Neural cell (in vitro differentiated cells): ENCODE data around the gene ESR1. TPM values are rescaled to one million over a fixed set of nuclear protein-coding genes. Genes with fewer than 3 reads are reported as not detected.

Experiments
- H2AFZ ChIP-seq: fragments of 200-600, 300-800 bp; sonication (generic), shearing (Covaris generic); 2 replicates; pipeline ENCODE4 v1.6.0; 2014; ENCODE audit warnings: low read depth, mild to moderate bottlenecking, antibody characterized with exemption, low read length, moderate library complexity
- H3F3A ChIP-seq: fragments of 200-600 bp; shearing (Covaris generic); 2 replicates; pipeline ENCODE4 v1.6.1; 2016; ENCODE audit warnings: mild to moderate bottlenecking, moderate library complexity, mixed read lengths, antibody characterized with exemption, low read length; ENCODE audit not compliant: insufficient read depth, poor library complexity, severe bottlenecking
- H3K27ac ChIP-seq: fragments of 200-600, 300-800 bp; sonication (generic), shearing (Covaris generic); 2 replicates; pipeline ENCODE4 v1.5.1; 2014; ENCODE audit warnings: mild to moderate bottlenecking, low read length, moderate library complexity
- H3K27me3 ChIP-seq: fragments of 300-800, 200-600 bp; sonication (generic), shearing (Covaris generic); 2 replicates; pipeline ENCODE4 v1.6.0; 2014; ENCODE audit warnings: mild to moderate bottlenecking, low read depth, low read length, moderate library complexity; ENCODE audit not compliant: insufficient read depth
- H3K36me3 ChIP-seq: fragments of 300-800, 200-600 bp; sonication (generic), shearing (Covaris generic); 2 replicates; pipeline ENCODE4 v1.5.1; 2014; ENCODE audit warnings: mild to moderate bottlenecking, antibody characterized with exemption, low read length, moderate library complexity; ENCODE audit not compliant: insufficient read depth
- H3K4me2 ChIP-seq: fragments of 300-800, 200-600 bp; sonication (generic), shearing (Covaris generic); 2 replicates; pipeline ENCODE4 v1.6.0; 2014; ENCODE audit warnings: mild to moderate bottlenecking, low read length
- H3K4me3 ChIP-seq: fragments of 300-800, 200-600 bp; sonication (generic), shearing (Covaris generic); 2 replicates; pipeline ENCODE4 v1.5.1; 2014; ENCODE audit warnings: mild to moderate bottlenecking, low read length, moderate library complexity
- H3K79me2 ChIP-seq: fragments of 200-600 bp; shearing (Covaris generic); replicated peaks from 2 replicates; pipeline ENCODE4 v1.6.0; 2014; ENCODE audit warnings: mild to moderate bottlenecking, low read length, moderate library complexity; ENCODE audit not compliant: insufficient read depth
- H3K9ac ChIP-seq: fragments of 300-800, 200-600 bp; sonication (generic), shearing (Covaris generic); 2 replicates; pipeline ENCODE4 v1.6.1; 2016; ENCODE audit warnings: mild to moderate bottlenecking, low read length, mixed read lengths
- H3K9me2 ChIP-seq: fragments of 200-600 bp; shearing (Covaris generic); 2 replicates; pipeline ENCODE4 v1.6.1; 2016; ENCODE audit warnings: mild to moderate bottlenecking, low read length, mixed read lengths; ENCODE audit not compliant: insufficient read depth
- H3K9me3 ChIP-seq: fragments of 200-600, 300-800 bp; sonication (generic), shearing (Covaris generic); 2 replicates; pipeline ENCODE4 v1.6.1; 2016; ENCODE audit warnings: mild to moderate bottlenecking, mixed run types, low read length, moderate library complexity, mixed read lengths
- H4K20me1 ChIP-seq: fragments of 200-600 bp; shearing (Covaris generic); 2 replicates; pipeline ENCODE4 v1.6.1; 2016; ENCODE audit warnings: mild to moderate bottlenecking, mixed run types; ENCODE audit not compliant: insufficient read depth
- EP300 ChIP-seq: fragments of 450-650 bp; conservative IDR thresholded peaks from 2 replicates; pipeline ENCODE4 v1.6.1; 2014; ENCODE audit warnings: antibody characterized with exemption, mild to moderate bottlenecking, moderate library complexity; ENCODE audit not compliant: poor library complexity, severe bottlenecking
- EZH2 ChIP-seq: fragments of 200-600, 300-800 bp; shearing (Covaris generic), sonication (generic); IDR thresholded peaks from 2 replicates; pipeline ENCODE4 v1.6.1; 2014; ENCODE audit warnings: antibody characterized with exemption, low read length, borderline replicate concordance, mild to moderate bottlenecking; ENCODE audit not compliant: insufficient read depth, poor library complexity, severe bottlenecking
- MXI1 ChIP-seq: fragments of 450-650 bp; conservative IDR thresholded peaks from 2 replicates; pipeline ENCODE4 v1.6.1; 2014; ENCODE audit warnings: antibody characterized with exemption, mild to moderate bottlenecking; ENCODE audit not compliant: poor library complexity, severe bottlenecking
- POLR2AphosphoS5 ChIP-seq: IDR thresholded peaks from 2 replicates; pipeline ENCODE4 v1.6.1; 2012
- RAD21 ChIP-seq: fragments of 450-650 bp; conservative IDR thresholded peaks from 2 replicates; pipeline ENCODE4 v1.6.1; 2014; ENCODE audit warnings: antibody characterized with exemption, mild to moderate bottlenecking, moderate library complexity
- SMC3 ChIP-seq: fragments of 450-650 bp; conservative IDR thresholded peaks from 2 replicates; pipeline ENCODE4 v1.6.1; 2014; ENCODE audit warnings: antibody characterized with exemption, mild to moderate bottlenecking, moderate library complexity; ENCODE audit not compliant: poor library complexity
- TAF1 ChIP-seq: IDR thresholded peaks from 2 replicates; pipeline ENCODE4 v1.6.1; 2012; ENCODE audit warnings: low read depth
- polyA plus RNA-seq: library from polyadenylated mRNA; depleted of rRNA; stranded (reverse); fragments of >200 nt; gene quantifications from 2 replicates; pipeline ENCODE4 v1.2.3, GENCODE V29; 2014
- TF ChIP-seq, protein P1 (sequence below): fragments of 450-650 bp; IDR thresholded peaks from 2 replicates; pipeline ENCODE4 v1.5.1; 2014; ENCODE audit warnings: antibody characterized with exemption, mild to moderate bottlenecking, moderate library complexity; ENCODE audit not compliant: poor library complexity, severe bottlenecking
- TF ChIP-seq, protein P2 (sequence below): IDR thresholded peaks from 2 replicates; pipeline ENCODE4 v1.6.1; 2012; ENCODE audit warnings: borderline replicate concordance

Gene ESR1
- polyA plus RNA-seq, 1 donor from 2014 or later, result 0.14 TPM

DNA sequence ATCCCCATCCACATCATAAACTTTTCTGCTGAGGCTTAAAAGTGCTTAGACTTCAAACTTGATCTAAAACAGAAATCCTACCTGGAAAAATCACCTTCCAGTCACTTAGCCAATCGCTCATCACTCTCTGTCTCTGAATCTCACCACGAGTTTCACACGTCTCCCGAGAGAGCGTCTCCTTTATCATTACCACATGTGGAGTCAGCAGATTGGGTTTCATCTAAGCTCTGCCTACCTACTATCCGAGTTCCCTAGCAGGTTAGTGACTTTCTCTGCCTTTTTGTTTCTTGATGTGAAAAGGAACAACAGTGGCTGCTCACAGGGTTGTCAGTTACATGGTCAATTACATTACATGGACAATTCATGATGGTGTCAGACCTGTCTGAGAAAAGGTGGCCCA lies 286.2 kb downstream of the ESR1 start:
- Histone ChIP-seq H3K9me2 (no peaks in the 10 kb centered on the region), H3K79me2 (no peaks in the 10 kb centered on the region), H3K9me3 (no peaks in the 10 kb centered on the region), H3K4me2 (no peak overlapping the region), H3K27ac (no peak overlapping the region), H3K36me3 (no peaks in the 10 kb centered on the region), H4K20me1 (no peaks in the 10 kb centered on the region), H2AFZ (no peak overlapping the region), H3K27me3 (no peaks in the 10 kb centered on the region), H3K4me3 (no peak overlapping the region), H3K9ac (no peak overlapping the region), H3F3A (no peaks in the 10 kb centered on the region)
- TF ChIP-seq TAF1 (no peak), SMC3 (no peak), EP300 (no peak), POLR2AphosphoS5 (no peak), EZH2 (no peak), MXI1 (no peak)
- TF ChIP-seq, protein P1, sequence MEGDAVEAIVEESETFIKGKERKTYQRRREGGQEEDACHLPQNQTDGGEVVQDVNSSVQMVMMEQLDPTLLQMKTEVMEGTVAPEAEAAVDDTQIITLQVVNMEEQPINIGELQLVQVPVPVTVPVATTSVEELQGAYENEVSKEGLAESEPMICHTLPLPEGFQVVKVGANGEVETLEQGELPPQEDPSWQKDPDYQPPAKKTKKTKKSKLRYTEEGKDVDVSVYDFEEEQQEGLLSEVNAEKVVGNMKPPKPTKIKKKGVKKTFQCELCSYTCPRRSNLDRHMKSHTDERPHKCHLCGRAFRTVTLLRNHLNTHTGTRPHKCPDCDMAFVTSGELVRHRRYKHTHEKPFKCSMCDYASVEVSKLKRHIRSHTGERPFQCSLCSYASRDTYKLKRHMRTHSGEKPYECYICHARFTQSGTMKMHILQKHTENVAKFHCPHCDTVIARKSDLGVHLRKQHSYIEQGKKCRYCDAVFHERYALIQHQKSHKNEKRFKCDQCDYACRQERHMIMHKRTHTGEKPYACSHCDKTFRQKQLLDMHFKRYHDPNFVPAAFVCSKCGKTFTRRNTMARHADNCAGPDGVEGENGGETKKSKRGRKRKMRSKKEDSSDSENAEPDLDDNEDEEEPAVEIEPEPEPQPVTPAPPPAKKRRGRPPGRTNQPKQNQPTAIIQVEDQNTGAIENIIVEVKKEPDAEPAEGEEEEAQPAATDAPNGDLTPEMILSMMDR, result no peak
- TF ChIP-seq, protein P2, sequence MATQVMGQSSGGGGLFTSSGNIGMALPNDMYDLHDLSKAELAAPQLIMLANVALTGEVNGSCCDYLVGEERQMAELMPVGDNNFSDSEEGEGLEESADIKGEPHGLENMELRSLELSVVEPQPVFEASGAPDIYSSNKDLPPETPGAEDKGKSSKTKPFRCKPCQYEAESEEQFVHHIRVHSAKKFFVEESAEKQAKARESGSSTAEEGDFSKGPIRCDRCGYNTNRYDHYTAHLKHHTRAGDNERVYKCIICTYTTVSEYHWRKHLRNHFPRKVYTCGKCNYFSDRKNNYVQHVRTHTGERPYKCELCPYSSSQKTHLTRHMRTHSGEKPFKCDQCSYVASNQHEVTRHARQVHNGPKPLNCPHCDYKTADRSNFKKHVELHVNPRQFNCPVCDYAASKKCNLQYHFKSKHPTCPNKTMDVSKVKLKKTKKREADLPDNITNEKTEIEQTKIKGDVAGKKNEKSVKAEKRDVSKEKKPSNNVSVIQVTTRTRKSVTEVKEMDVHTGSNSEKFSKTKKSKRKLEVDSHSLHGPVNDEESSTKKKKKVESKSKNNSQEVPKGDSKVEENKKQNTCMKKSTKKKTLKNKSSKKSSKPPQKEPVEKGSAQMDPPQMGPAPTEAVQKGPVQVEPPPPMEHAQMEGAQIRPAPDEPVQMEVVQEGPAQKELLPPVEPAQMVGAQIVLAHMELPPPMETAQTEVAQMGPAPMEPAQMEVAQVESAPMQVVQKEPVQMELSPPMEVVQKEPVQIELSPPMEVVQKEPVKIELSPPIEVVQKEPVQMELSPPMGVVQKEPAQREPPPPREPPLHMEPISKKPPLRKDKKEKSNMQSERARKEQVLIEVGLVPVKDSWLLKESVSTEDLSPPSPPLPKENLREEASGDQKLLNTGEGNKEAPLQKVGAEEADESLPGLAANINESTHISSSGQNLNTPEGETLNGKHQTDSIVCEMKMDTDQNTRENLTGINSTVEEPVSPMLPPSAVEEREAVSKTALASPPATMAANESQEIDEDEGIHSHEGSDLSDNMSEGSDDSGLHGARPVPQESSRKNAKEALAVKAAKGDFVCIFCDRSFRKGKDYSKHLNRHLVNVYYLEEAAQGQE, result no peak

DNA sequence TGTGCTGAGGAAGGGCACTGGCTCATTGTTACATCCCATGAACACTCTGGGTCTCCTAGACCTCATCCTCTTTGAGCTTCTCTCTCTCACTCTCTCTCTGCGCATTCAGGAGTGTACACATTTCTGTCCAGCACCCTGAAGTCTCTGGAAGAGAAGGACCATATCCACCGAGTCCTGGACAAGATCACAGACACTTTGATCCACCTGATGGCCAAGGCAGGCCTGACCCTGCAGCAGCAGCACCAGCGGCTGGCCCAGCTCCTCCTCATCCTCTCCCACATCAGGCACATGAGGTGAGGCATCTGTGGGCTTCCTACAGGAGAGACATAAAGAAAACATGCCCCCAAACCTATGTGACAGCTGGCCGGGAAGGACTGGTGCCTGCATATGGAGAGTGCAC lies 286.8 kb downstream of the ESR1 start:
- H3K36me3 ChIP-seq, result no peaks in the 10 kb centered on the region
- no peaks in the 10 kb centered on the region for H3K27me3 ChIP-seq
- H2AFZ ChIP-seq, result no peak overlapping the region
- H3K4me3 ChIP-seq, result no peak overlapping the region
- TF ChIP-seq EP300 (no peak), SMC3 (no peak), POLR2AphosphoS5 (no peak), TAF1 (no peak), EZH2 (no peak), MXI1 (no peak), RAD21 (no peak)
- TF ChIP-seq, protein P1, result no peak
- TF ChIP-seq, protein P2, result no peak
- H3K9me3 ChIP-seq, result no peaks in the 10 kb centered on the region
- H3K9ac ChIP-seq, result no peak overlapping the region
- no peak overlapping the region for H3K4me2 ChIP-seq
- H3K27ac ChIP-seq, result no peak overlapping the region
- H3K79me2 ChIP-seq, result no peaks in the 10 kb centered on the region
- no peaks in the 10 kb centered on the region for H4K20me1 ChIP-seq
- no peaks in the 10 kb centered on the region for H3F3A ChIP-seq
- no peaks in the 10 kb centered on the region for H3K9me2 ChIP-seq
